BLaER1 treated with 17β-estradiol and CSF1 and Interleukin-3, amounts not matched to agents 10 nM and 100 nM (cell line): ENCODE results near the gene NLRC5.

Experiments used
- H3K27ac ChIP-seq, 11 experiments: shearing (Covaris generic); formaldehyde crosslinking; 2 replicates each; pipeline ENCODE4 v1.8.1; 2022
- H3K27me3 ChIP-seq, 11 experiments: shearing (Covaris generic); formaldehyde crosslinking; 2 replicates each; pipeline ENCODE4 v1.8.1; 2022
- H3K36me3 ChIP-seq, 11 experiments: shearing (Covaris generic); formaldehyde crosslinking; 2 replicates each; pipeline ENCODE4 v1.8.1; 2022
- H3K4me1 ChIP-seq, 10 experiments: shearing (Covaris generic); formaldehyde crosslinking; 2 replicates each; pipeline ENCODE4 v1.8.1; 2022
- H3K4me2 ChIP-seq, 11 experiments: shearing (Covaris generic); formaldehyde crosslinking; 2 replicates each; pipeline ENCODE4 v1.8.1; 2022
- H3K4me3 ChIP-seq, 10 experiments: shearing (Covaris generic); formaldehyde crosslinking; 2 replicates each; pipeline ENCODE4 v1.8.1; 2022
- H3K9ac ChIP-seq, 11 experiments: shearing (Covaris generic); formaldehyde crosslinking; 2 replicates each; pipeline ENCODE4 v1.8.1; 2022
- H3K9me3 ChIP-seq, 11 experiments: shearing (Covaris generic); formaldehyde crosslinking; replicated peaks in 1 of 11; 2 replicates each; pipeline ENCODE4 v1.8.1; 2022
- H4K20me1 ChIP-seq, 11 experiments: shearing (Covaris generic); formaldehyde crosslinking; 2 replicates each; pipeline ENCODE4 v1.8.1; 2022
- Cebpa-rat ChIP-seq, 11 experiments: shearing (Covaris generic); IDR thresholded peaks; 2 replicates each; pipeline ENCODE4 v1.8.1; 2022

NLRC5 gene, protein sequence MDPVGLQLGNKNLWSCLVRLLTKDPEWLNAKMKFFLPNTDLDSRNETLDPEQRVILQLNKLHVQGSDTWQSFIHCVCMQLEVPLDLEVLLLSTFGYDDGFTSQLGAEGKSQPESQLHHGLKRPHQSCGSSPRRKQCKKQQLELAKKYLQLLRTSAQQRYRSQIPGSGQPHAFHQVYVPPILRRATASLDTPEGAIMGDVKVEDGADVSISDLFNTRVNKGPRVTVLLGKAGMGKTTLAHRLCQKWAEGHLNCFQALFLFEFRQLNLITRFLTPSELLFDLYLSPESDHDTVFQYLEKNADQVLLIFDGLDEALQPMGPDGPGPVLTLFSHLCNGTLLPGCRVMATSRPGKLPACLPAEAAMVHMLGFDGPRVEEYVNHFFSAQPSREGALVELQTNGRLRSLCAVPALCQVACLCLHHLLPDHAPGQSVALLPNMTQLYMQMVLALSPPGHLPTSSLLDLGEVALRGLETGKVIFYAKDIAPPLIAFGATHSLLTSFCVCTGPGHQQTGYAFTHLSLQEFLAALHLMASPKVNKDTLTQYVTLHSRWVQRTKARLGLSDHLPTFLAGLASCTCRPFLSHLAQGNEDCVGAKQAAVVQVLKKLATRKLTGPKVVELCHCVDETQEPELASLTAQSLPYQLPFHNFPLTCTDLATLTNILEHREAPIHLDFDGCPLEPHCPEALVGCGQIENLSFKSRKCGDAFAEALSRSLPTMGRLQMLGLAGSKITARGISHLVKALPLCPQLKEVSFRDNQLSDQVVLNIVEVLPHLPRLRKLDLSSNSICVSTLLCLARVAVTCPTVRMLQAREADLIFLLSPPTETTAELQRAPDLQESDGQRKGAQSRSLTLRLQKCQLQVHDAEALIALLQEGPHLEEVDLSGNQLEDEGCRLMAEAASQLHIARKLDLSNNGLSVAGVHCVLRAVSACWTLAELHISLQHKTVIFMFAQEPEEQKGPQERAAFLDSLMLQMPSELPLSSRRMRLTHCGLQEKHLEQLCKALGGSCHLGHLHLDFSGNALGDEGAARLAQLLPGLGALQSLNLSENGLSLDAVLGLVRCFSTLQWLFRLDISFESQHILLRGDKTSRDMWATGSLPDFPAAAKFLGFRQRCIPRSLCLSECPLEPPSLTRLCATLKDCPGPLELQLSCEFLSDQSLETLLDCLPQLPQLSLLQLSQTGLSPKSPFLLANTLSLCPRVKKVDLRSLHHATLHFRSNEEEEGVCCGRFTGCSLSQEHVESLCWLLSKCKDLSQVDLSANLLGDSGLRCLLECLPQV (N-terminal part only)

GRCh38 chr16:56988948-56989945 is at the start of gene NLRC5:
Gene NLRC5 (plus strand): TSS chr16:56989557. CDS start chr16:57020713, 31,156 bp downstream.
- H3K9ac ChIP-seq: peak within 1 kb of the TSS; percentile 72 to 95 (median 88)
- H3K27me3 ChIP-seq: no peaks in the 10 kb centered on the region
- peak within 1 kb of the TSS; percentile 64 to 92 (median 80) for H3K4me3 ChIP-seq
- H3K9me3 ChIP-seq: no peaks in the 10 kb centered on the region
- TF ChIP-seq Cebpa-rat (IDR thresholded peaks at IDR 0.05): no peak
- H3K4me2 ChIP-seq: peak within 1 kb of the TSS; percentile 90 to 99 (median 96)
- H4K20me1 ChIP-seq: peaks cover 0 to 17% (median 2%) of the 10 kb centered on the region in 11 experiments; a peak in 10 of 22 replicates
- peak within 1 kb of the TSS; percentile 68 to 90 (median 86) for H3K27ac ChIP-seq
- H3K4me1 ChIP-seq: peaks cover 71 to 90% (median 82%) of the 10 kb centered on the region in 10 experiments
- peaks cover 0 to 23% (median 7%) of the 10 kb centered on the region in 11 experiments; a peak in 4 of 22 replicates for H3K36me3 ChIP-seq

DNA sequence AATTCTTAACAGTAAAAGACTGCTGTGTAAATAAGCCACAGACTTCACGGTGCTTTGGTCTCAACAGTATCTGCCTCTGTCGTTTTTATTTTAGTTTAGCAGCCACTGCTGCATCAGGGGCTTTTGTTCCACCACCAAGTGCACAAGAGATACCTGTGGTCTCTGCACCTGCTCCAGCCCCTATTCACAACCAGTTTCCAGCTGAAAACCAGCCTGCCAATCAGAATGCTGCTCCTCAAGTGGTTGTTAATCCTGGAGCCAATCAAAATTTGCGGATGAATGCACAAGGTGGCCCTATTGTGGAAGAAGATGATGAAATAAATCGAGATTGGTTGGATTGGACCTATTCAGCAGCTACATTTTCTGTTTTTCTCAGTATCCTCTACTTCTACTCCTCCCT is 49.6 kb upstream of the NLRC5 start:
- Histone ChIP-seq H3K4me3 (no peak overlapping the region), H3K4me2 (peak overlapping the region in 9 of 11 experiments; percentile 5 to 82 (median 74); a peak in 16 of 22 replicates), H3K36me3 (peaks cover 98 to 100% (median 100%) of the 10 kb centered on the region in 11 experiments), H3K9me3 (no peaks in the 10 kb centered on the region), H3K27me3 (no peaks in the 10 kb centered on the region), H4K20me1 (peaks cover 60 to 100% (median 95%) of the 10 kb centered on the region in 11 experiments), H3K27ac (peak overlapping the region in 1 of 11 experiments; percentile 21; a peak in 1 of 22 replicates), H3K9ac (peak overlapping the region in 5 of 11 experiments; percentile 1 to 30 (median 24); a peak in 2 of 22 replicates), H3K4me1 (peaks cover 37 to 100% (median 93%) of the 10 kb centered on the region in 10 experiments)
- TF ChIP-seq Cebpa-rat (IDR thresholded peaks at IDR 0.05): no peak

- H3K4me1 ChIP-seq: peaks cover 24 to 98% (median 88%) of the 10 kb centered on the region in 10 experiments
- peak overlapping the region in 4 of 10 experiments; percentile 2 to 36 (median 8); a peak in 3 of 20 replicates for H3K4me3 ChIP-seq
- peak overlapping the region in 8 of 11 experiments; percentile 20 to 53 (median 31); a peak in 10 of 22 replicates for H3K9ac ChIP-seq
- H3K36me3 ChIP-seq: peaks cover 95 to 100% (median 97%) of the 10 kb centered on the region in 11 experiments
- TF ChIP-seq Cebpa-rat (IDR thresholded peaks at IDR 0.05): no peak
- peak overlapping the region in 8 of 11 experiments; percentile 50 to 82 (median 74); a peak in 17 of 22 replicates for H3K4me2 ChIP-seq
- H3K9me3 ChIP-seq: no peaks in the 10 kb centered on the region
- H3K27me3 ChIP-seq: no peaks in the 10 kb centered on the region
- H3K27ac ChIP-seq: peak overlapping the region in 8 of 11 experiments; percentile 6 to 57 (median 44); a peak in 11 of 22 replicates
- peaks cover 47 to 98% (median 85%) of the 10 kb centered on the region in 11 experiments for H4K20me1 ChIP-seq
These were observed 48.3 kb upstream of the NLRC5 start for GRCh38 chr16:56941092-56941491.

- no peaks in the 10 kb centered on the region for H3K9me3 ChIP-seq
- H3K36me3 ChIP-seq: peaks cover 87 to 100% (median 97%) of the 10 kb centered on the region in 11 experiments
- no peaks in the 10 kb centered on the region for H3K27me3 ChIP-seq
- H4K20me1 ChIP-seq: peaks cover 39 to 98% (median 80%) of the 10 kb centered on the region in 11 experiments
- peaks cover 21 to 98% (median 88%) of the 10 kb centered on the region in 10 experiments for H3K4me1 ChIP-seq
- peak overlapping the region in 6 of 11 experiments; percentile 0 to 49 (median 34); a peak in 9 of 22 replicates for H3K27ac ChIP-seq
- H3K9ac ChIP-seq: 0 out of 22 replicates have a peak overlapping the region, but pooled peaks of 1 of the 11 experiments have one; percentile 10
- peak overlapping the region in 7 of 11 experiments; percentile 26 to 74 (median 50); a peak in 14 of 22 replicates for H3K4me2 ChIP-seq
- no peak for TF ChIP-seq Cebpa-rat (IDR thresholded peaks at IDR 0.05)
- H3K4me3 ChIP-seq: no peak overlapping the region
These were observed 47.5 kb upstream of the NLRC5 start for GRCh38 chr16:56941856-56942331.

- H3K4me3 ChIP-seq: no peak overlapping the region
- H3K27ac ChIP-seq: peak overlapping the region in 5 of 11 experiments; percentile 5 to 56 (median 25); a peak in 10 of 22 replicates
- no peaks in the 10 kb centered on the region for H3K27me3 ChIP-seq
- no peak for TF ChIP-seq Cebpa-rat (IDR thresholded peaks at IDR 0.05)
- peaks cover 3 to 99% (median 89%) of the 10 kb centered on the region in 10 experiments; a peak in 18 of 20 replicates for H3K4me1 ChIP-seq
- H3K4me2 ChIP-seq: peak overlapping the region in 8 of 11 experiments; percentile 17 to 74 (median 46); a peak in 12 of 22 replicates
- H3K9ac ChIP-seq: peak overlapping the region in 5 of 11 experiments; percentile 10 to 47 (median 22); a peak in 9 of 22 replicates
- peaks cover 67 to 89% (median 81%) of the 10 kb centered on the region in 11 experiments for H3K36me3 ChIP-seq
- peaks cover 22 to 94% (median 60%) of the 10 kb centered on the region in 11 experiments; a peak in 21 of 22 replicates for H4K20me1 ChIP-seq
- H3K9me3 ChIP-seq: no peaks in the 10 kb centered on the region
These were observed 45.5 kb upstream of the NLRC5 start for GRCh38 chr16:56943761-56944375.

DNA sequence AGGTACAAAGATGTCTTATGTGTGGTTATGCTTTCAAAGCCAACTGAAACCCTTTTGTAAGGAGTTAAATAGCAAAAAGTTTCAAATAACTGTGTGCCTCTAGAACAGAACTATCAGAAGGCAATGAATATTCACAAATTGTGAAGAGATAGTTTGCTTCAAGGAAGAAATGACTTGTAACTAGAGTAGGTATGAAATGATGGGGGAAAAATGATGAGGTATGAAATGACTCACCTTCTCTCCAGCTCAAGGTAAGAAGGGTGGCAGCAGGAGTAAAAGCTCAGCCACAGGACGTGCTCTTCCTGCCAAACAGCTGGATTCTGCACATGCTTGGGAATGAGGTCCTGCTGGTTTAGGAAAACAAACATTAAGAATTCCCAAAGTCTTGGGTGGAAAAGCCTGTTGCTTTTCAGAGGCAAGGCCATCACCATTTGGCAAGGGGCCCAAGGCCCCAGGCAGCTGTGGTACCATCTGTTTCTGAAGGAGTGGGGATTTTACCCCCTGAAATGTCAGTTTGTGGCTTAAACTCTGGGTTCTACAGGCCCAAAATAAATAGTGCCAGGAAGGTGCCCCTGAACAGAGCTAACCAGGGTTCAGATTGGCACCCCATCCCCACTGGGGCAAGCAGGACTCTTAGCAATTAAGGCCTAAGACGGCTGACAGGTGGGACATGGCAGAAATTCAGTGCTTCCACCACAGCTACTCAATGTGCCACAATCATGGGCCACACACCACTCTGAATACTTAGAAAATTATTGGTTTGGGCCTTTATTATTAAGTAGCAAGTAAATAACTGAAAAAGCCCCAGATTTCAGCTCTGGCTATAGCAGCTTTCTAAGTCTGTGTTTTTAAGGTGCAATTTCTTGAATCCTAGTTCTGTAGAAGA is 44.2 kb upstream of the NLRC5 start:
- Histone ChIP-seq H3K27ac (peak overlapping the region in 4 of 11 experiments; percentile 19 to 37 (median 27); a peak in 2 of 22 replicates), H3K9ac (peak overlapping the region in 3 of 11 experiments; percentile 5 to 47 (median 39); a peak in 4 of 22 replicates), H3K4me3 (no peak overlapping the region), H3K36me3 (peaks cover 54 to 76% (median 68%) of the 10 kb centered on the region in 11 experiments), H3K9me3 (no peaks in the 10 kb centered on the region), H3K4me1 (peaks cover 7 to 99% (median 89%) of the 10 kb centered on the region in 10 experiments), H3K27me3 (no peaks in the 10 kb centered on the region), H3K4me2 (peak overlapping the region in 6 of 11 experiments; percentile 26 to 74 (median 61); a peak in 13 of 22 replicates), H4K20me1 (peaks cover 9 to 86% (median 47%) of the 10 kb centered on the region in 11 experiments; a peak in 19 of 22 replicates)
- TF ChIP-seq Cebpa-rat (IDR thresholded peaks at IDR 0.05): no peak
